ENCODE data around the gene ERICH2. TPM values are rescaled to one million over a fixed set of nuclear protein-coding genes. Genes with fewer than 3 reads are reported as not detected.

ERICH2 gene
- total and polyA plus RNA-seq, 2 experiments from 2014 or later = 3.5 TPM; not detected in 1

DNA sequence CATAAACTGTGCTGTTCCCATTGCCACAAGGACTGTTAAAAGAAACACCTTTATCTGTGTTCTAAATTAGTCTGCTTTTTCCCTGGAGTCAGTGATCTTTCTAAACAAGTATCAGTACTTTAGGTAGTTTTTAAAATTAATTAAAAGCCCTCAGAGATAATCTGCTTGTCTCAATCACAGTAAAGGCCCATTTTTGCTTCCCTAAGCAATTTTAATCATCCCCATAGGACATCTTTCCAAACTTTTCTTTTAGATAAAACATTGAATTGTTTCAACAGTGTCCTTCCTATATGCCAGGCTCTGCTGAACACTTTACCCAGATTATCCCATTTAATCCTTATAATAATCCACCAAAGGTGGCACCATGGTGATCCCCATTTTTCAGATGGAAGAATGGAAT is 3.9 kb downstream of the ERICH2 start (continued):
- TF ChIP-seq, protein P1, sequence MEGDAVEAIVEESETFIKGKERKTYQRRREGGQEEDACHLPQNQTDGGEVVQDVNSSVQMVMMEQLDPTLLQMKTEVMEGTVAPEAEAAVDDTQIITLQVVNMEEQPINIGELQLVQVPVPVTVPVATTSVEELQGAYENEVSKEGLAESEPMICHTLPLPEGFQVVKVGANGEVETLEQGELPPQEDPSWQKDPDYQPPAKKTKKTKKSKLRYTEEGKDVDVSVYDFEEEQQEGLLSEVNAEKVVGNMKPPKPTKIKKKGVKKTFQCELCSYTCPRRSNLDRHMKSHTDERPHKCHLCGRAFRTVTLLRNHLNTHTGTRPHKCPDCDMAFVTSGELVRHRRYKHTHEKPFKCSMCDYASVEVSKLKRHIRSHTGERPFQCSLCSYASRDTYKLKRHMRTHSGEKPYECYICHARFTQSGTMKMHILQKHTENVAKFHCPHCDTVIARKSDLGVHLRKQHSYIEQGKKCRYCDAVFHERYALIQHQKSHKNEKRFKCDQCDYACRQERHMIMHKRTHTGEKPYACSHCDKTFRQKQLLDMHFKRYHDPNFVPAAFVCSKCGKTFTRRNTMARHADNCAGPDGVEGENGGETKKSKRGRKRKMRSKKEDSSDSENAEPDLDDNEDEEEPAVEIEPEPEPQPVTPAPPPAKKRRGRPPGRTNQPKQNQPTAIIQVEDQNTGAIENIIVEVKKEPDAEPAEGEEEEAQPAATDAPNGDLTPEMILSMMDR (conservative IDR thresholded peaks at IDR 0.05; ENCODE audit: low read depth in 2 of 2) = no peak
- TF ChIP-seq ZNF114 (CRISPR knock-in tag; IDR thresholded peaks at IDR 0.05) = no peak
- TF ChIP-seq EZH2phosphoT487 (IDR thresholded peaks at IDR 0.05; ENCODE audit: unreplicated experiment) = no peak
- no peak for TF ChIP-seq NANOG (IDR thresholded peaks at IDR 0.05; ENCODE audit: borderline replicate concordance)
- no peak for TF ChIP-seq ZNF331 (CRISPR knock-in tag; IDR thresholded peaks at IDR 0.05; ENCODE audit: low read depth)
- TF ChIP-seq, protein P2, sequence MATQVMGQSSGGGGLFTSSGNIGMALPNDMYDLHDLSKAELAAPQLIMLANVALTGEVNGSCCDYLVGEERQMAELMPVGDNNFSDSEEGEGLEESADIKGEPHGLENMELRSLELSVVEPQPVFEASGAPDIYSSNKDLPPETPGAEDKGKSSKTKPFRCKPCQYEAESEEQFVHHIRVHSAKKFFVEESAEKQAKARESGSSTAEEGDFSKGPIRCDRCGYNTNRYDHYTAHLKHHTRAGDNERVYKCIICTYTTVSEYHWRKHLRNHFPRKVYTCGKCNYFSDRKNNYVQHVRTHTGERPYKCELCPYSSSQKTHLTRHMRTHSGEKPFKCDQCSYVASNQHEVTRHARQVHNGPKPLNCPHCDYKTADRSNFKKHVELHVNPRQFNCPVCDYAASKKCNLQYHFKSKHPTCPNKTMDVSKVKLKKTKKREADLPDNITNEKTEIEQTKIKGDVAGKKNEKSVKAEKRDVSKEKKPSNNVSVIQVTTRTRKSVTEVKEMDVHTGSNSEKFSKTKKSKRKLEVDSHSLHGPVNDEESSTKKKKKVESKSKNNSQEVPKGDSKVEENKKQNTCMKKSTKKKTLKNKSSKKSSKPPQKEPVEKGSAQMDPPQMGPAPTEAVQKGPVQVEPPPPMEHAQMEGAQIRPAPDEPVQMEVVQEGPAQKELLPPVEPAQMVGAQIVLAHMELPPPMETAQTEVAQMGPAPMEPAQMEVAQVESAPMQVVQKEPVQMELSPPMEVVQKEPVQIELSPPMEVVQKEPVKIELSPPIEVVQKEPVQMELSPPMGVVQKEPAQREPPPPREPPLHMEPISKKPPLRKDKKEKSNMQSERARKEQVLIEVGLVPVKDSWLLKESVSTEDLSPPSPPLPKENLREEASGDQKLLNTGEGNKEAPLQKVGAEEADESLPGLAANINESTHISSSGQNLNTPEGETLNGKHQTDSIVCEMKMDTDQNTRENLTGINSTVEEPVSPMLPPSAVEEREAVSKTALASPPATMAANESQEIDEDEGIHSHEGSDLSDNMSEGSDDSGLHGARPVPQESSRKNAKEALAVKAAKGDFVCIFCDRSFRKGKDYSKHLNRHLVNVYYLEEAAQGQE (IDR thresholded peaks at IDR 0.05; ENCODE audit: unreplicated experiment) = no peak
- TF ChIP-seq, protein P3, sequence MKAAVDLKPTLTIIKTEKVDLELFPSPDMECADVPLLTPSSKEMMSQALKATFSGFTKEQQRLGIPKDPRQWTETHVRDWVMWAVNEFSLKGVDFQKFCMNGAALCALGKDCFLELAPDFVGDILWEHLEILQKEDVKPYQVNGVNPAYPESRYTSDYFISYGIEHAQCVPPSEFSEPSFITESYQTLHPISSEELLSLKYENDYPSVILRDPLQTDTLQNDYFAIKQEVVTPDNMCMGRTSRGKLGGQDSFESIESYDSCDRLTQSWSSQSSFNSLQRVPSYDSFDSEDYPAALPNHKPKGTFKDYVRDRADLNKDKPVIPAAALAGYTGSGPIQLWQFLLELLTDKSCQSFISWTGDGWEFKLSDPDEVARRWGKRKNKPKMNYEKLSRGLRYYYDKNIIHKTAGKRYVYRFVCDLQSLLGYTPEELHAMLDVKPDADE (IDR thresholded peaks at IDR 0.05) = no peak
- no peak for TF ChIP-seq STAT1 (IDR thresholded peaks at IDR 0.05; ENCODE audit: unreplicated experiment)
- TF ChIP-seq EZH2 (IDR thresholded peaks at IDR 0.05; ENCODE audit: low read depth, unreplicated experiment) = no peak

DNA sequence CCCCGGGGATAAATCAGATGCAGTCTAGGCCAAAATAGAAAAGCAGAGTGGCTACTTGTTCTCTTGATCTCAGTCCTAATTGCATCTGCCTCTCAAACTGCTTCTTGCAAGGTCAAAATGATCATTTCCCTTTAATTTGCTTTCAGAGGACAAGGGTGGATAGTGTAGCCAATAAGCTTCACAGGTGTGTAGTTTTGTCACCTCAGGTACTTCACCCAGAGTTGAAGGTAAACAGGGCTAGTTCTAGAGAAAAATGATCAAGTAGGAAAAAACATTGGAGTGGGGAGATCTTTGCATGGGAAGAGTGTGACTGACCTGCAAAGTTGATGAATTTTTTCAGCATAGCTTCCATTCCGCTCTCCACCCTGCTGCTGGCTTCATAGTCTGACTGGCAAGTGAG is 8.7 kb downstream of the ERICH2 start:
- Mint-ChIP-seq H3K9me3 (no peaks in the 10 kb centered on the region), H3K36me3 (ENCODE audit: low read depth) (no peaks in the 10 kb centered on the region), H3K27ac (peak overlapping the region; percentile 45; the same call in 1 of the 2 replicates), H3K27me3 (ENCODE audit: insufficient read depth, low read depth, poor library complexity) (no peaks in the 10 kb centered on the region), H3K4me3 (no peak overlapping the region), H3K4me1 (peaks cover 14% of the 10 kb centered on the region; the same call in 2 of the 3 replicates)
- Histone ChIP-seq H3K79me2 (replicated peaks; ENCODE audit: insufficient read depth) (no peaks in the 10 kb centered on the region), H3K36me3 (ENCODE audit: insufficient read depth) (no peaks in the 10 kb centered on the region), H2AFZ (no peak overlapping the region), H3K4me1 (ENCODE audit: insufficient read depth) (peaks cover 19% of the 10 kb centered on the region), H3K4me2 (no peak overlapping the region), H3K4me3 (no peak overlapping the region), H3K9me2 (ENCODE audit: insufficient read depth) (no peaks in the 10 kb centered on the region), H3F3A (replicated peaks; ENCODE audit: low read depth) (no peaks in the 10 kb centered on the region), H3K27ac (ENCODE audit: low read depth) (peak overlapping the region; percentile 10; the same call in 1 of the 2 replicates), H3K27me3 (ENCODE audit: insufficient read depth) (no peaks in the 10 kb centered on the region), H4K20me1 (replicated peaks; ENCODE audit: insufficient read depth) (no peaks in the 10 kb centered on the region)
- DNase-seq (ENCODE audit: low spot score) (no peak), ATAC-seq (no peak)
- TF ChIP-seq, protein P3 (IDR thresholded peaks at IDR 0.05) = no peak
- TF ChIP-seq ZNF331 (CRISPR knock-in tag; IDR thresholded peaks at IDR 0.05; ENCODE audit: low read depth) = no peak
- no peak for TF ChIP-seq JUNB (IDR thresholded peaks at IDR 0.05; ENCODE audit: unreplicated experiment)
- no peak for TF ChIP-seq POLR2AphosphoS5 (IDR thresholded peaks at IDR 0.05; ENCODE audit: low read depth)
- TF ChIP-seq STAT1 (IDR thresholded peaks at IDR 0.05; ENCODE audit: unreplicated experiment) = no peak
- TF ChIP-seq, protein P2 (IDR thresholded peaks at IDR 0.05; ENCODE audit: unreplicated experiment) = no peak
- no peak for TF ChIP-seq EZH2phosphoT487 (IDR thresholded peaks at IDR 0.05; ENCODE audit: unreplicated experiment)
- TF ChIP-seq EZH2 (IDR thresholded peaks at IDR 0.05; ENCODE audit: low read depth, unreplicated experiment) = no peak
- TF ChIP-seq CREB1 (CRISPR knock-in tag; IDR thresholded peaks at IDR 0.05; ENCODE audit: low read depth) = no peak
